Endodermal cell (in vitro differentiated cells): ENCODE data around the gene ATP5F1B. TPM values are rescaled to one million over a fixed set of nuclear protein-coding genes. Genes with fewer than 3 reads are reported as not detected.
A peak's percentile ranks its signal among the peaks of the same experiment; 100 is the strongest.

ENCODE experiments used
- DNase-seq: peaks from one replicate; pipeline ENCODE4 v3.0.0-alpha.2; 2017
- H3K27ac ChIP-seq: 2 replicates; pipeline ENCODE4 v1.5.1; 2013; ENCODE audit warnings: mild to moderate bottlenecking, low read depth, low read length, moderate library complexity
- H3K27me3 ChIP-seq: 2 replicates; pipeline ENCODE4 v1.6.1; 2013; ENCODE audit warnings: mild to moderate bottlenecking, low read length, moderate library complexity; ENCODE audit not compliant: insufficient read depth, control insufficient read depth, poor library complexity, severe bottlenecking
- H3K36me3 ChIP-seq: 2 replicates; pipeline ENCODE4 v1.7.0; 2013; ENCODE audit warnings: mild to moderate bottlenecking, low read length, moderate library complexity; ENCODE audit not compliant: control insufficient read depth, insufficient read depth
- H3K4me1 ChIP-seq: one replicate; pipeline ENCODE4 v1.7.0; 2013; ENCODE audit warnings: low read length; ENCODE audit not compliant: control insufficient read depth, insufficient read depth
- H3K4me3 ChIP-seq: 2 replicates; pipeline ENCODE4 v1.5.1; 2013; ENCODE audit warnings: mild to moderate bottlenecking, low read length, moderate library complexity
- H3K9ac ChIP-seq: 2 replicates; pipeline ENCODE4 v1.6.1; 2013; ENCODE audit warnings: mild to moderate bottlenecking, low read length, moderate library complexity; ENCODE audit not compliant: poor library complexity, severe bottlenecking; ENCODE audit errors: extremely low read depth
- H3K9me3 ChIP-seq: 2 replicates; pipeline ENCODE4 v1.6.1; 2013; ENCODE audit warnings: mild to moderate bottlenecking, low read length, moderate library complexity; ENCODE audit not compliant: control insufficient read depth
- H3K27ac Mint-ChIP-seq: 2 replicates; pipeline ENCODE4 v1.8.0; 2020; ENCODE audit warnings: mixed read lengths
- H3K27me3 Mint-ChIP-seq: 2 replicates; pipeline ENCODE4 v1.8.0; 2021; ENCODE audit warnings: mild to moderate bottlenecking, mixed read lengths; ENCODE audit not compliant: insufficient read depth
- H3K36me3 Mint-ChIP-seq: 2 replicates; pipeline ENCODE4 v1.8.0; 2020; ENCODE audit warnings: low read depth, mixed read lengths
- H3K4me1 Mint-ChIP-seq: 2 replicates; pipeline ENCODE4 v1.8.0; 2020; ENCODE audit warnings: mixed read lengths
- H3K4me3 Mint-ChIP-seq: 2 replicates; pipeline ENCODE4 v1.8.0; 2020; ENCODE audit warnings: mild to moderate bottlenecking, moderate library complexity, mixed read lengths
- H3K9me3 Mint-ChIP-seq: 2 replicates; pipeline ENCODE4 v1.8.0; 2020; ENCODE audit warnings: mild to moderate bottlenecking, mixed read lengths
- CTCF ChIP-seq: fragments of 200-600 bp; sonication (generic); conservative IDR thresholded peaks from 2 replicates; pipeline ENCODE4 v1.5.0; 2021; ENCODE audit warnings: antibody characterized with exemption, mild to moderate bottlenecking
- WGBS, 2 experiments: methylation state at CpG; one replicate each; pipeline versions ENCODE4 v1.1.5 to v1.1.7; 2013; ENCODE audit warnings: missing lambda C conversion rate in 2 of 2, mixed read lengths in 1 of 2; ENCODE audit not compliant: insufficient coverage in 1 of 2, insufficient read length in 1 of 2; 5-methylcytosine and 5-hydroxymethylcytosine counted together
- total RNA-seq, 2 donors: library from RNA; stranded (reverse); fragmentation: NEBNext Ultra II Directional in 1 of 2; extraction: Animal tissue kit (Norgen Biotek cat#: 25700) in 1 of 2; gene quantifications; 2 replicates in 1 of 2; 3 replicates in 1 of 2; pipeline ENCODE4 v1.2.1, GENCODE V29; 2021

Gene ATP5F1B
- total RNA-seq, 2 donors from 2014 or later, result 653 to 681 TPM

GRCh38 chr12:56601503-56601902 is 44.3 kb downstream of the ATP5F1B start:
- Histone ChIP-seq H3K27me3 (no peaks in the 10 kb centered on the region), H3K9me3 (no peaks in the 10 kb centered on the region), H3K4me3 (no peak overlapping the region), H3K9ac (no peak overlapping the region), H3K4me1 (no peaks in the 10 kb centered on the region), H3K36me3 (peaks cover 98% of the 10 kb centered on the region), H3K27ac (no peak overlapping the region)
- peak; percentile 80 for DNase-seq
- WGBS, 2 experiments, result 85 to 100% methylated on average over 1 to 3 of the region's 3 CpGs
- peaks cover 90% of the 10 kb centered on the region for H3K36me3 Mint-ChIP-seq
- H3K9me3 Mint-ChIP-seq, result no peaks in the 10 kb centered on the region
- H3K4me1 Mint-ChIP-seq, result peaks cover 5% of the 10 kb centered on the region
- no peaks in the 10 kb centered on the region for H3K27me3 Mint-ChIP-seq
- no peak overlapping the region for H3K4me3 Mint-ChIP-seq
- H3K27ac Mint-ChIP-seq, result no peak overlapping the region
- peak; percentile 49 for TF ChIP-seq CTCF

- H3K27me3 ChIP-seq, result no peaks in the 10 kb centered on the region
- H3K4me1 Mint-ChIP-seq, result peaks cover 5% of the 10 kb centered on the region
- 96 to 100% methylated on average over 5 to 6 of the region's 6 CpGs for WGBS, 2 experiments
- no peak overlapping the region for H3K27ac Mint-ChIP-seq
- H3K27me3 Mint-ChIP-seq, result no peaks in the 10 kb centered on the region
- no peak overlapping the region for H3K4me3 ChIP-seq
- H3K36me3 Mint-ChIP-seq, result peaks cover 85% of the 10 kb centered on the region
- H3K36me3 ChIP-seq, result peaks cover 96% of the 10 kb centered on the region
- no peak overlapping the region for H3K27ac ChIP-seq
- H3K9me3 Mint-ChIP-seq, result no peaks in the 10 kb centered on the region
- DNase-seq, result no peak
- H3K4me3 Mint-ChIP-seq, result no peak overlapping the region
- H3K9ac ChIP-seq, result no peak overlapping the region
- TF ChIP-seq CTCF, result no peak
- H3K9me3 ChIP-seq, result no peaks in the 10 kb centered on the region
- no peaks in the 10 kb centered on the region for H3K4me1 ChIP-seq
Measured at GRCh38 chr12:56600753-56601152, 45.0 kb downstream of the ATP5F1B start.

GRCh38 chr12:56599797-56600196 is 46.0 kb downstream of the ATP5F1B start:
- no peak overlapping the region for H3K9ac ChIP-seq
- no peaks in the 10 kb centered on the region for H3K27me3 ChIP-seq
- TF ChIP-seq CTCF, result no peak
- H3K27ac ChIP-seq, result no peak overlapping the region
- no peaks in the 10 kb centered on the region for H3K9me3 Mint-ChIP-seq
- H3K27me3 Mint-ChIP-seq, result no peaks in the 10 kb centered on the region
- no peak overlapping the region for H3K4me3 ChIP-seq
- 89 to 93% methylated on average over 3 to 10 of the region's 10 CpGs for WGBS, 2 experiments
- DNase-seq, result no peak
- H3K4me1 ChIP-seq, result no peaks in the 10 kb centered on the region
- H3K36me3 Mint-ChIP-seq, result peaks cover 84% of the 10 kb centered on the region
- peaks cover 96% of the 10 kb centered on the region for H3K36me3 ChIP-seq
- no peaks in the 10 kb centered on the region for H3K9me3 ChIP-seq
- H3K27ac Mint-ChIP-seq, result no peak overlapping the region
- peaks cover 7% of the 10 kb centered on the region for H3K4me1 Mint-ChIP-seq
- no peak overlapping the region for H3K4me3 Mint-ChIP-seq
